BJ (cell line): ENCODE data around the gene RXRB. TPM values are rescaled to one million over a fixed set of nuclear protein-coding genes. Genes with fewer than 3 reads are reported as not detected.

ENCODE experiments used
- CTCF ChIA-PET: fragments of 350-600 bp; formaldehyde crosslinking; extraction: SDS; loops from one replicate; lab custom pipeline; 2021; ENCODE audit warnings: antibody characterized with exemption, inconsistent platforms; lab: Yijun Ruan, JAX
- POLR2A ChIA-PET: fragments of 300-600 bp; sonication (Branson Sonifier 250); formaldehyde crosslinking; extraction: SDS; loops from one replicate; lab custom pipeline; 2021; ENCODE audit warnings: antibody characterized with exemption; lab: Charles Lee
- DNase-seq: peaks from one replicate; pipeline ENCODE4 v3.0.0-alpha.2; 2011; ENCODE audit warnings: low read depth
- H3K27me3 ChIP-seq: 2 replicates; pipeline ENCODE4 v1.6.0; 2011; ENCODE audit warnings: low read length; ENCODE audit not compliant: control insufficient read depth, insufficient read depth
- H3K36me3 ChIP-seq: 2 replicates; pipeline ENCODE4 v1.5.1; 2011; ENCODE audit warnings: low read length; ENCODE audit not compliant: control insufficient read depth, insufficient read depth
- H3K4me3 ChIP-seq: 2 replicates; pipeline ENCODE4 v1.5.1; 2011; ENCODE audit warnings: low read depth, mild to moderate bottlenecking, control low read depth, low read length
- polyA plus RNA-seq: library from polyadenylated mRNA; depleted of rRNA; stranded (reverse); fragments of >200 nt; gene quantifications from 2 replicates; pipeline ENCODE4 v1.2.3, GENCODE V29; 2011
- TF ChIP-seq, protein P1 (sequence below): IDR thresholded peaks from 2 replicates; pipeline ENCODE4 v1.5.1; 2011; ENCODE audit warnings: low read depth, mild to moderate bottlenecking, control low read depth, inconsistent platforms, low read length, moderate library complexity; ENCODE audit not compliant: insufficient read depth

The RXRB gene
- polyA plus RNA-seq, 1 experiment: 67.9 TPM

DNA sequence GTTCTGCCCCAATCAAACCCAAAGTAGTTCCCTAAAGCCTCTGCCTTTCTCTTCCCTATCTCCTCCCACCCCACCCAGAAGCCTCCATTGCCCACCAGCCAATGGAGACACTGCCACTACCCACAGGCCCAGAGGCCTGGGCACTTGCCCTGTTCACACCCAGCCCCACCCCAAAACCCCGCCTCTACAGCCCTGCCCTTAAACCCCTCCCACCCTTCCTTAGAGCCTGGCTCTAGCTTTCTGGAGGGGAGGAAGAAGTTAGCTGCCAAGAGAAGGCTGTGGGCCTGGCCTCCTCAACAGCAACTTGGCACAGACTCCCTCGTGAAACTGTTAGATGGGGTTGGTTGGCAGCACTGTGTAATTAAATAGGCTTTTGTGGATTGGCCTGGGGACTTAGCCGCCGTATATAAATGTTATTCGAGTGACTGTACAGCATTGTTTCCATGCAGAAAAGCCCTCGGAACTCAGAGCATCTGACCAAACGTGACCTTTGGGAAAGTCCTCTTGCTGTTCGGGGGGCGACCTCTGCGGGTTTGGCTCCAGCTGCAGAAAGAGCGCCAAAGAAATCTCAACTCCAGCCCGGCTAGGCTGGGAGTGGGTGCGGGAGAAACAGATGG lies 39.6 kb downstream of the RXRB start:
- Histone ChIP-seq H3K4me3 (no peak overlapping the region), H3K27me3 (peaks cover 3% of the 10 kb centered on the region), H3K36me3 (no peaks in the 10 kb centered on the region)
- TF ChIP-seq, protein P1, sequence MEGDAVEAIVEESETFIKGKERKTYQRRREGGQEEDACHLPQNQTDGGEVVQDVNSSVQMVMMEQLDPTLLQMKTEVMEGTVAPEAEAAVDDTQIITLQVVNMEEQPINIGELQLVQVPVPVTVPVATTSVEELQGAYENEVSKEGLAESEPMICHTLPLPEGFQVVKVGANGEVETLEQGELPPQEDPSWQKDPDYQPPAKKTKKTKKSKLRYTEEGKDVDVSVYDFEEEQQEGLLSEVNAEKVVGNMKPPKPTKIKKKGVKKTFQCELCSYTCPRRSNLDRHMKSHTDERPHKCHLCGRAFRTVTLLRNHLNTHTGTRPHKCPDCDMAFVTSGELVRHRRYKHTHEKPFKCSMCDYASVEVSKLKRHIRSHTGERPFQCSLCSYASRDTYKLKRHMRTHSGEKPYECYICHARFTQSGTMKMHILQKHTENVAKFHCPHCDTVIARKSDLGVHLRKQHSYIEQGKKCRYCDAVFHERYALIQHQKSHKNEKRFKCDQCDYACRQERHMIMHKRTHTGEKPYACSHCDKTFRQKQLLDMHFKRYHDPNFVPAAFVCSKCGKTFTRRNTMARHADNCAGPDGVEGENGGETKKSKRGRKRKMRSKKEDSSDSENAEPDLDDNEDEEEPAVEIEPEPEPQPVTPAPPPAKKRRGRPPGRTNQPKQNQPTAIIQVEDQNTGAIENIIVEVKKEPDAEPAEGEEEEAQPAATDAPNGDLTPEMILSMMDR: no peak
- ChIA-PET POLR2A (no interaction called here), CTCF (interaction anchor here (0.6 to 4.3 kb wide), 19 partner anchors 8 to 246 kb away, joined by 3 to 44 read pairs (median 4); partner anchors contain the start of genes COL11A2 and HSD17B8)
- DNase-seq: peak; percentile 73

- ChIA-PET POLR2A (no interaction called here), CTCF (interaction anchor here (0.9 to 4.3 kb wide), 9 partner anchors 7 to 247 kb away, joined by 3 to 44 read pairs (median 14); no protein-coding TSS in a partner anchor)
- H3K36me3 ChIP-seq: no peaks in the 10 kb centered on the region
- no peak overlapping the region for H3K4me3 ChIP-seq
- TF ChIP-seq, protein P1: no peak
- no peak for DNase-seq
- H3K27me3 ChIP-seq: peaks cover 3% of the 10 kb centered on the region
Measured at GRCh38 chr6:33160096-33160495, 40.4 kb downstream of the RXRB start.

DNA sequence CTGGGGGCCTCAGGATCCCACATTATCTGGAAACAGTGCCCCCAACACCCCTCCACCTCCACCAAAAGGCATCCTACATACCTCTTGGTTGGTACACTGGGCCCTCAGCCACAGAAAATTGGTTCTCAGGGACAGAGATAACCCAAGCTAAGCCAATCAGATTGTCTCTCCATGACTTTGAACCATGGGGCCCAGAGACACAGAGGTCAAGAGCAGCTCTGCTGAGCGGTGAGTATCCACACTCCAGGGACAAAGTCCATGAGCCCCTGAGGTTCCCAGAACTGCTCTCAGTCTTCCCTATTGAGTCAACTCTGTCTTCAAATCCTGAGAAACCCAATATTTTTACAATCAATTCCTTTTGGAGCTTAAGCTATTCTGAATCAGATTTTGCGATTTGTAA lies 43.5 kb downstream of the RXRB start:
- ChIA-PET POLR2A (no interaction called here), CTCF (interaction anchor here (0.7 to 1.5 kb wide), 4 partner anchors 9 to 91 kb away, joined by 3 to 5 read pairs (median 4); no protein-coding TSS in a partner anchor)
- Histone ChIP-seq H3K27me3 (peaks cover 4% of the 10 kb centered on the region), H3K36me3 (no peaks in the 10 kb centered on the region), H3K4me3 (no peak overlapping the region)
- no peak for DNase-seq
- TF ChIP-seq, protein P1: no peak

GRCh38 chr6:33156561-33156960 lies 43.9 kb downstream of the RXRB start:
- DNase-seq: no peak
- Histone ChIP-seq H3K4me3 (no peak overlapping the region), H3K36me3 (no peaks in the 10 kb centered on the region), H3K27me3 (peaks cover 4% of the 10 kb centered on the region)
- ChIA-PET CTCF (interaction anchor here (0.7 to 1.5 kb wide), 2 partner anchors 8 to 16 kb away, joined by 3 to 5 read pairs; no protein-coding TSS in a partner anchor), POLR2A (no interaction called here)
- TF ChIP-seq, protein P1: no peak

GRCh38 chr6:33154349-33154748 lies 46.1 kb downstream of the RXRB start:
- Histone ChIP-seq H3K36me3 (no peaks in the 10 kb centered on the region), H3K27me3 (peaks cover 4% of the 10 kb centered on the region), H3K4me3 (no peak overlapping the region)
- CTCF ChIA-PET: interaction anchor here (0.6 to 1.8 kb wide), 7 partner anchors 10 to 169 kb away, joined by 3 to 5 read pairs (median 4); no protein-coding TSS in a partner anchor
- TF ChIP-seq, protein P1: no peak
- POLR2A ChIA-PET: no interaction called here
- no peak for DNase-seq
